CMK (cell line): ENCODE data around the gene SLC8A3.

ENCODE experiments used
- DNase-seq: peaks from one replicate; pipeline ENCODE4 v3.0.0-alpha.2; 2010; ENCODE audit warnings: low read depth

SLC8A3 gene

DNA sequence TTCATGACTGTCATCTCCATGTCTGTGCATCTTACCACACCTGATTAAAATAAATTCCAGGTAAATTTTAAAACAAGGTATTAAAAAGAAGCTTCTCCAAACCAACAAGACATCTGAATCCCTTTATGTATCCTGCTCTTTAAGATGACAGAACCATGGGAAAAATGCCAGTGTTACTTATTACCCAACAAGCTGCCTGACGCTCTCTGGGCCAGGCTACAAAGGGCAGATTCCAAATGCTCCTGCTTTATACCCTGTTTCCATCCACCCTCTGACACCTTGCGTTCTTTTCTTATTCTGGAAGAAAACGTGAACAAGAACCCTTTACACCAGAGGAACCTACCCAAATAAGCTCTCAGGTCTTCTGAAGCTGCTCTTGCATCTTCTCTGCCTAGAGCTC is 70.7 kb downstream of the SLC8A3 start:
- no peak for DNase-seq

- DNase-seq: no peak
Measured at GRCh38 chr14:70116278-70116677, 72.5 kb downstream of the SLC8A3 start.

- no peak for DNase-seq
Measured at GRCh38 chr14:70114621-70115156, 74.1 kb downstream of the SLC8A3 start.

DNA sequence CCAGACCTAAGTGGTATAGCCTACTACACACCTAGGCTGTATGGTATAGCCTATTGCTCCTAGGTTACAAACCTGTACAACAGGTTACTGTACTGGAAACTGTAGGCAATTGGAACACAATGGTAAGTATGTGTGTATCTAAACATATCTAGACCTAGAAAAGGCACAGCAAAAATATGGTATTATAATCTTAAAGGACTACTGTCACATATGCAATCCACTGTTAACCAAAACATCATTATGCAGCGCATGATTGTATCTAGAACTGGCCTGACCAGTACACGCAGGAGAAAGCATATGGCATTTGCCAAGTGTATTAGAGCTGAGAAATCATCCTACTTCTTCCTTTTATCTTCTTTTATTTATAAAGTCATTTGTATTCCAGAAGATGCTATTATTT is 75.5 kb downstream of the SLC8A3 start:
- no peak for DNase-seq

DNA sequence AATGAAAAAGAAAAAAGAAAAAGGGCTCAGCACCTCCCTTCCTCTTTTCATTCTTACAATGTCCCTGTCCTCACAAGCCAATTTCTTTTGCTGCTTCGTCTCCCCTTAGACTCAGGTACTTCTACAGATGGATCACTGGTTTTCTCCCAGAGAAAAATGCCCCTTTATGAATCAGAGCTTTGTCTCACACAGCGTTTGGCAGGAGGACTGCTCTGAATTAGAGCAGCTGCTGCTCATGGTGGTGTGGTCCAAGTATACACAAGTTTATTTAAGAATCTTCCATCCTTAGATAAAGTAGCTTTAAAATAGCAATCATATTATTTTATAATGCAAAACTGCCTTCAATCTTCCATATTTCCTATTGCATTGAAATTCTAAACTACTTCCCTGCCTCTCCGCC is 80.3 kb downstream of the SLC8A3 start:
- no peak for DNase-seq

DNA sequence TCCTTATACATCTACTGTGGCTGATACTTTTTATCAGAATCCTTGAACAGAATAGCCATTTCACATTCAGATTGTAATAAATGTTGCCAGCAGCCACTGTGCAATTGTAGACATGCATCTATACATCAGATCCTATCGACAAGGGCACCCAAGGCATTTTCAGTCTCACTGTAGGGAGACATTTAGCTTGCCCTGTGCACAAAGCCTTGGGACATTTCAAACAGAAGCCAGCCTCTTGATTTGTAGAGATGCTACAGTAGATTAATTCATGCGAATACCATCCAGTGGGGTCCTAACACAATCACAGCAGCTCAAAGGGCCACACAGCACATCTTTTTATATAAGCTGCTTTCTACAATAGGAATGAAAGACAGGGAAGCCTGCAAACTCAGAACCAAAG is 81.4 kb downstream of the SLC8A3 start:
- DNase-seq: no peak

GRCh38 chr14:70100071-70100470 is 88.7 kb downstream of the SLC8A3 start:
- DNase-seq: no peak

- no peak for DNase-seq
Measured at GRCh38 chr14:70098250-70098809, 90.4 kb downstream of the SLC8A3 start.

- no peak for DNase-seq
Measured at GRCh38 chr14:70097576-70098249, 91.0 kb downstream of the SLC8A3 start.

- no peak for DNase-seq
Measured at GRCh38 chr14:70096866-70097265, 91.9 kb downstream of the SLC8A3 start.

- DNase-seq: no peak
Measured at GRCh38 chr14:70094631-70095030, 94.1 kb downstream of the SLC8A3 start.

GRCh38 chr14:70094106-70094505 is 94.6 kb downstream of the SLC8A3 start:
- no peak for DNase-seq

- DNase-seq: no peak
Measured at GRCh38 chr14:70093156-70093555, 95.6 kb downstream of the SLC8A3 start.

GRCh38 chr14:70087380-70087697 is 101.4 kb downstream of the SLC8A3 start:
- no peak for DNase-seq

DNA sequence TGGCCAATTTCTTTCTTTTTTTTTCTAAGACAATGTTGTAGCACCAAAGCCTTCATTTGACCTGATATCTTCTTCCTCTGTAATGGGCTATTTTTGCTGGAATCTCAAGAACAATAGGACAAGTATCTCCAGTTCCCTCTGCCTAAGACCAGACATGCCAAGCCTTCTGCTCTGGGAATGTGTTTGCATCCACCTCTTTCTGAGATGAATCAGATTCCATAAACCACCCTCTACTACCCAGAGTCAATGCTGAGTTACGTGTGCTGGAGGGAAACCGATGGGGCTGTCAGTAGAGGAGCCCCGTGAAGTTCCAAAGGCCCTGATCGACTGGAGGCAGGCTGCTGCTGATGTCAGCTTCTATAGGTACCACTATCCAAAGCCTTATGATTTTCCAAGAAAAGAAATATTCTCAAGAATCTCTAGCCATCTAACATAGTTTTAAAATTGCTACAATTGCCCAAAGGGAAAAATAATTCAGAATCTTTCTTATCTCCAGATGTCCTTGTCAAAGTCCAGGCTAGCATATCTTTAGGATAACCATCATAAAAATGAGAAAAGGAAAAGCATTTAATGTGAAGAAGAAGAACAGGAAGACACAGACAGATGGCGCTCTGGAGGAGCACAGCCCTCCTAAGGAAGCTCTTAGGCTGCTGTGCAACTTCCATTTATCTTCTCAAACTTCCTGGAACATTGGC is 101.9 kb downstream of the SLC8A3 start:
- DNase-seq: peak; percentile 41

DNA sequence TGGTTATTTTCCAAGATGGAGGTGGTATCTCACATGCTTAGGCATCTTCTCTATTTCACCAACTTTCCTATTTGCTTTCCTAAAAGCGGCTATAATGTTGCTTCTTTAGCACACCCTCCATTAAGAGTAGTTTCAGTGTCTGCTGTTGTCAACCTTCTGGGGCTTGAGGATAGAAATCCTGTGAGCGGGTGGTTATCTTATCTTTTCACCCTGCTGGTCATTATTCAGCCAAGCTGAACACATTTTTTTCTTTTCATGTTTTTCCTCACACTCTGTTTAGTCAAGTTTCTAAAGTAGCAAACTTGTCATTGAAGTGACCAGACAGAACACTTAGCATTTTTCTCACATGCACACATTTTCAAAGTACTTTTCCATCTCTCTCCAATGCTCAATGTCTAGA is 104.5 kb downstream of the SLC8A3 start:
- DNase-seq: peak; percentile 14

DNA sequence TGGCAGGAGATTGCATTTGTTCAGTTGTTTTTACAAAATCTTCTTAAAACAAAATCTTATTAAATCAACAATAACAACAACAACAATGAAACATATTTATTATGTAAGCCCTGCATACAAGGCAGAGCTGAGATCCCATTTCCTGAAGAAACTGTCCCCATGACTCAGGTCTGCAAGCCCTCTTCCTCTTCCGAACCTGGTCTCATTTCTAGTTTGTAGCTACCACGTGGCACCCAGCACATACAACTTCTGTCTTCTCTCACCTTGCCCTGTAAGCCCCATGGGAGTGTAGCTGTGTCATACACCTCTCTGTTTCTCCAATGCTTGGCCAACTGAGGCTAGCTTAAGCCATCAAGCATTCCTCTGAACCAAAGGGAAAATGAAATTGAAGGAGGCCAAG is 106.4 kb downstream of the SLC8A3 start:
- no peak for DNase-seq

DNA sequence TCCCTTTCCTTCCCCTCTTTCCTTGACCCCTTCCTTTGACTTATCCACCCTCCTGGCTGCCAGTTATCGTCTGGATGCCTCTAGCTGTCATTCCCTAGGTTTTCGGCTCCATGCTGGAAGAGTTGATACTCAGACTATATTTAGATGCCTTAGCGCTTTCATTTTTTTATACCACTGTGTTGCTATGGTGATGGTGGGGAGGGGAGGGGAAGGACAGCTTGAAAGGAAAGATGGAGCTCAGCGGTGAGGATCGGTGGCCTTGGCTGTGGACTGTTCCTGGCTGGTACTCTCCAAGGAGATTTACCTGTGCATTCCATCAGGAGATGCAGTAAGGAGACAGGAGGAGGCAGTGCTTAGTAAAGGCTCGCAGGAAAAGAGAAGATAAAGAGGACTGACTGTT is 108.7 kb downstream of the SLC8A3 start:
- DNase-seq: no peak

DNA sequence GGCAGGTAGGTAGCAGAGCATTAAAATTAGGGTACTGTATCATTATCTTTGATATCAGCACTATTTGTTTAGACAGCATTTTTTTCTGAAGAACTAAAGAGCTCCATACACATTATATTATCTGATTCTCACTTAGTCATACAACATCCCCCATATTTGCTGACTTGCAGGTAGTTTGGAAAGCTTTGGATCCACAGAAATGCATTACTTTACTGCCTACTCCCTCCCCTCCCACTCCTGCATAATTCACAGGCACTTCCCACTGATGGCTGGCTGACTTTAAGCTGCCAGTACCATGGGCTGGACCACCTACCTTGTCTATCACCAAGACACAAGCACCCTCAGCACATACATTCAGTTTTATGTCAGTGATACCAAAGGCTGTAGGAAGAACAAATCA is 110.4 kb downstream of the SLC8A3 start:
- no peak for DNase-seq

DNA sequence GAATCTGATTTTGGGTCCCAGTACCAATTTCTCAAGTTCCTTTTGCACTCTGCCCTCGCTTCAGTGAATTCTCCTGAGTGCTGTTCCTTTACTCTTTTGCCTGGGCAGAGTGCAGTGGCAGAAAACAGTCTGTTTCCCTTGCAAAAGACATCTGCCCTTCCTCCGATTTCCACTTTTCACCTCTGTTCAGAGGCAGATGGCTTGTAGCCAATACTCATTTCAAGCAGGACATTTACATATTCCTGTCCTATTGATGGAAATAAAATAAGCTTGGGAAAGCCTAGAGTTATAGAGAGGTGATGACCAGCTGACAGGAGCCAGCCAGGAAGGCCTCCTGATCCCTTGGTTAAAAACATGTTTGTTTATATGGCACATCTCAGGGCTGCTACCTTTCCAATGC is 111.0 kb downstream of the SLC8A3 start:
- DNase-seq: no peak

DNA sequence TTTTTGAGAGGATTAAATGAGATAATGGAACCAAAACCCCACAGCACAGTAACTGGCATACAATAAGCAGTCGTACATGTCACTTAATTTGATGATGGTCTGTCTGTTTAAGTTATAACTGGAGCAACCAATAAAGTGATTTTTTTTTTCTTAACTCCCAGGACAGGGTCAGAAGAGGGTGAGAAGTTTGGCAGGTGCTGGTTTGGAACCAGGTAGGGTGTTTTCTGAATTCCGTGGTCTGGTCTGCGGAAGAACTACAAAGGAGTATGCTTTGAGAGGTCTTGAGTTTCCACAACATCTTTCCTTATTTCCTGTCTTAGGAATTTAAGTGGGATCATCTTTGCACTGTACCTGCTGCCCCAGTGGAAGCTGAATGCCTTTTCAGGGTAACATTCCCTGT is 111.7 kb downstream of the SLC8A3 start:
- DNase-seq: no peak

- peak; percentile 49 for DNase-seq
Measured at GRCh38 chr14:70073924-70074566, 114.7 kb downstream of the SLC8A3 start.

DNA sequence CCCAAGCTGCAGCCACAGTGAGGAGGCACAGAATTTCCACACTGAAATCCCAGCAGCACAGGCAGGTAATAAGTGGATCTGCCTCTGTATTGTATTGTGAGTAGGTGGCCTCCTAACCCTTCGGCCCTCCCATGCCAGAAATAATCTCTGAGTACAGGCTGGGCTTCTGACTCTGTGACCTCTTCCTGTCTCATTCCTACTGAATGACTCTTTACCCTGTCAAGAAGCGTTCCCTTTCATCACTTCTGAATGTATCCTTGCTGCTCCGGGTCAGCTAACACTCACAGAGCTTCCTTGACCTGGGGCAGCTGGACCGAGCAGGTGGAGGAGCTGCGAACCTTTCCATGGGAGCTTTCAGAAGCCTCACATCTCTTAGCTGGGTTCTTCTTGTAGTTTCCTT is 119.6 kb downstream of the SLC8A3 start:
- no peak for DNase-seq
